ENCODE measurements around the gene TGFBR3L.

DNA sequence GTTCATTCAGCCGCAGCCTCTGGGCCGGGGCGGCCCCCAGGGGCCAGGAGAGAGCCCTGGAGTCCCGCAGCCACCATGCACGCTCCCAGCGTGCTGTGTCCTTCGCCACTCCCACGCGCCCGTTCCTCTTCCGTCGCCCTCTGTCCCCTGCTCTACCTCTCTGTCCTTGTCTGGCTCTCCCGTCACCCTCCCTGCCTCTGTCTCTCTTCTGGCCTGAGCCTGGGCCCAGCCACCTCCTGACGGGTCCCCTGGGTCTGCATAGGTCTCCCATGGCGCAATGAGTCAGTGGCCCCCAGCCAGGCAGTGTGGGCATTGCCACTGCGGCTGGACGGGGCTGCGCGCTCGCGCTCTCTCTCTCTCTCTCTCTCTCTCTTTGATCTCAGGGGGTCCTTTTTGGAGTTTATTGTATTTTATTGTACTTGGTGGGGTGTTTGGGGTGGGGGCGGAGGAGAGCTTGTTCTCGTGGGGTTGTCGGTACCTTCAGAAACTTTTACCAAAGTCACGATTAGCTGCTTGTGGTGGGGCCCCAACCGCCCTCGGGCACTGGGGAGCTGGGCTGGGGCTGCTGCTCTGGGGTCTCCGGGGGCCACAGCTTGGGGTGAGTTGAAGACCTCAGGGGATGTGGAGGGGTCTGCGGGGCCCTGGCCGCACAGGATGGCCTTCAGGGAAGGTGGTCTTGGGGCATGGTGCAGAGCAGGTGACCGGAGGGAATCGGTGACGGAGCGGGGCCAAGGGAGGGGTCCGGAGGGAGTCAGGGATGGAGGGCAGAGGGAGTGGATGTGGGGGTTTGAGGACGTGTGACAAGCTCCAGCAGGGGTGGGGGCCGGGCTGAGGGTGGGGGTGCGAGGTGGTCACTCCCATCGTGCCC, 1.7 kb upstream of the TGFBR3L start:
- TF ChIP-seq CTCF (optimal IDR thresholded peaks at IDR 0.05 in 1 of 3, IDR thresholded peaks at IDR 0.05 in 1 of 3, conservative IDR thresholded peaks at IDR 0.05 in 1 of 3; ENCODE audit: extremely low read depth in 1 of 3, insufficient read depth in 2 of 3, low read length in 3 of 3) = no peak
- no peak for TF ChIP-seq EZH2 (IDR thresholded peaks at IDR 0.05; ENCODE audit: low read length)

Measured in keratinocyte (primary cell).